ENCODE results near the gene SVOPL.

- TF ChIP-seq CTCF (conservative IDR thresholded peaks at IDR 0.05 in 1 of 2, IDR thresholded peaks at IDR 0.05 in 1 of 2; ENCODE audit: low read depth in 1 of 2, low read length in 2 of 2) (no peak), EZH2 (IDR thresholded peaks at IDR 0.05; ENCODE audit: low read length, missing control alignments) (no peak)
Measured at GRCh38 chr7:138690495-138690894, 10.7 kb downstream of the SVOPL start.

Data from fibroblast of lung (primary cell).